ENCODE measurements around the gene ELAVL3.

ELAVL3 gene

DNA sequence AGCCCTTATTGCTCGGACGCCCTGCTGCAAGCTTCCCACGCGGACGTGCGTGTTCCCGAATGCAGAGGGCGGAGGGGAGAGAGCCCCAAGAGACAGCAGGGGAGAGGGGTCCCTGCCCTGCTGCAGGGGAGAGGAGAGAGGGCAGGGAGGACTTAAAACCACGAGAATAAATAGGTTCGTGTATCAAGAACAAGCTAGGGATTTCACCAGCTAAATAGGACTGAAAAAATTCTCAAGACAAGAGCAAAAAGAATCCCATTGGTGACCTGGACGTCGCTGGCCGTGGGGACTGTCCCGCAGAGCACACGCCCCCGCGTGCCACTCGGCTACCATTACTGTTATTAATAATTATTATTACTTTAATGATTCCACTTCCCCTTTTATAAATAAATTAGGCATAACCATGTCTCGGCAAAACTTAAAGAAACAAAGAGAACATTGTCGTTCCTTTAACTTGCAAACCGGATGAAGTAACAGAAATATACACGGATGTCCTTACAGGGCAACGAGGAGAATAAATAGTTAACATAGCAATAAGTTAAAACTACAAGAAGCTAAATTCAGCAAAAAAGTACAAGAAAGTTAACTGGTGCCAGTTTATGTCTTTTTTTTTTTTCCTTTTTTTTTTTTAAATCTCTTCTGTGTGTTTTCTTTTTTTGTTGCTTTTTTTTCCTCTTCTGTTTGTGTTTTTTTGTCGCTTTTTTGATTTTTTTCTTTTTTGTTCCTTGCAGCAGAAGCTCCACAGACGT, 28.8 kb downstream of the ELAVL3 start:
- H3K27ac ChIP-seq (ENCODE audit: low read depth, low read length) = no peak overlapping the region
- H3K9ac ChIP-seq (ENCODE audit: low read length) = no peak overlapping the region
- no peaks in the 10 kb centered on the region for H3K27me3 ChIP-seq (ENCODE audit: control insufficient read depth, insufficient read depth, low read length)
- no peaks in the 10 kb centered on the region for H3K4me1 ChIP-seq (ENCODE audit: control insufficient read depth, insufficient read depth, low read length)
- H3K36me3 ChIP-seq (ENCODE audit: control insufficient read depth, insufficient read depth, low read length) = peaks cover 15% of the 10 kb centered on the region
- H3K4me3 ChIP-seq (ENCODE audit: low read length) = peak overlapping the region; percentile 8

DNA sequence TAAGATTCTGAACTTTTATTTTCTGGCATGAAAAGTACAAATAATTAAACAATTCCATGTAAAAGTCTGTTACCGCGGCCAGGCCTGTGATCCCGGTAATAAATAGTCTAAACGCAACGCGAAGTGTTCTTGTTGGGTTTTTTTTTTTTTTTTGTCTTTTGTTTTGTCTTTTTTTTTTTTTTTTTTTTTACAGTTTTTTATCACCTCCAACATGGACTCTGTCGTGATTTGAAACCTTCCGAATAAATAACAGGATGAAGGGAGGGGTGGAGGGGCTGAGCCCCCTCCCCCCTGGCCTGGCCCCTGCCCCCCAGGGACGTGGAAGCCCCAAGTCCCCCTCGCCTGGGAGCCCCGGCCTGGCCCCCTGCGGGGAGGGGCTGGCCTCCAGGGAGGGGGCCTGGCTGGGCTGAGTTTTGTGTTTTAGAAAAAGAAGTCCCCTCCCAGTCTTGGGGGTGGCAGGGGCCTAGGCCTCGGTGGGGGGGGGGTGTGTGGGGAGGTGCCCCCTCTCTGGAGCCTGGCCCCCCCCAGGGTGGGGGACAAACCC, 29.4 kb downstream of the ELAVL3 start:
- Histone ChIP-seq H3K27me3 (ENCODE audit: control insufficient read depth, insufficient read depth, low read length) (no peaks in the 10 kb centered on the region), H3K36me3 (ENCODE audit: control insufficient read depth, insufficient read depth, low read length) (peaks cover 18% of the 10 kb centered on the region), H3K4me3 (ENCODE audit: low read length) (no peak overlapping the region), H3K9ac (ENCODE audit: low read length) (no peak overlapping the region), H3K4me1 (ENCODE audit: control insufficient read depth, insufficient read depth, low read length) (no peaks in the 10 kb centered on the region), H3K27ac (ENCODE audit: low read depth, low read length) (no peak overlapping the region)

DNA sequence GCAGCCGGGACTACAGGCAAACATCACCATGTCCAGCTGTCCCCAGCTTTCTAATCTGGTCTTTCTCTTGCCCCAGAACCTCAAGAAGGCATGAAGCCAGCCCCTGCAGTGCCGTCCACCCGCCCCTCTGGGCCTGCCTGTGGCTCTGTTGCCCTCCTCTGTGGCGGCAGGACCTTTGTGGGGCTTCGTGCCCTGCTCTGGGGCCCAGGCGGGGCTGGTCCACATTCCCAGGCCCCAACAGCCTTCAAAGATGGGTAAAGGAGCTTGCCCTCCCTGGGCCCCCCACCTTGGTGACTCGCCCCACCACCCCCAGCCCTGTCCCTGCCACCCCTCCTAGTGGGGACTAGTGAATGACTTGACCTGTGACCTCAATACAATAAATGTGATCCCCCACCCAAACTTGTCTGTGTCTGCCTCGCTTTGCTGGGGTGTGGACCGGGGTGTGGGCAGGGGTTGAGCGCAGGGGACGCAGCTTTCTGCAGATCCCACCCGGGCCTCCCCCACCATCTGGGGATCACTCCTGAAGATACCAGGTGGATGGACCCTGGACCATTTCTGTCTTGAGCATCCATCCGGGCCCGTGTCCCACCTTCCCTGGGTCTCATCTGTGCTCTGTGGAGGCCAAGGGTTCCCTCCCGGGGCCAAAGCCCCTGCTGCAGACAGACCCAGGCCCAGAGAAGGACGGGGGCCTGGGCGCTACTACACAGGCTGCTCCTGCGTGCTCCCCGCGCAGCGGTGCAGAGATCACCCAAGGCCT, 30.1 kb downstream of the ELAVL3 start:
- H3K4me1 ChIP-seq (ENCODE audit: control insufficient read depth, insufficient read depth, low read length) = no peaks in the 10 kb centered on the region
- H3K36me3 ChIP-seq (ENCODE audit: control insufficient read depth, insufficient read depth, low read length) = peaks cover 18% of the 10 kb centered on the region
- no peak overlapping the region for H3K4me3 ChIP-seq (ENCODE audit: low read length)
- H3K27ac ChIP-seq (ENCODE audit: low read depth, low read length) = no peak overlapping the region
- no peak overlapping the region for H3K9ac ChIP-seq (ENCODE audit: low read length)
- no peaks in the 10 kb centered on the region for H3K27me3 ChIP-seq (ENCODE audit: control insufficient read depth, insufficient read depth, low read length)

DNA sequence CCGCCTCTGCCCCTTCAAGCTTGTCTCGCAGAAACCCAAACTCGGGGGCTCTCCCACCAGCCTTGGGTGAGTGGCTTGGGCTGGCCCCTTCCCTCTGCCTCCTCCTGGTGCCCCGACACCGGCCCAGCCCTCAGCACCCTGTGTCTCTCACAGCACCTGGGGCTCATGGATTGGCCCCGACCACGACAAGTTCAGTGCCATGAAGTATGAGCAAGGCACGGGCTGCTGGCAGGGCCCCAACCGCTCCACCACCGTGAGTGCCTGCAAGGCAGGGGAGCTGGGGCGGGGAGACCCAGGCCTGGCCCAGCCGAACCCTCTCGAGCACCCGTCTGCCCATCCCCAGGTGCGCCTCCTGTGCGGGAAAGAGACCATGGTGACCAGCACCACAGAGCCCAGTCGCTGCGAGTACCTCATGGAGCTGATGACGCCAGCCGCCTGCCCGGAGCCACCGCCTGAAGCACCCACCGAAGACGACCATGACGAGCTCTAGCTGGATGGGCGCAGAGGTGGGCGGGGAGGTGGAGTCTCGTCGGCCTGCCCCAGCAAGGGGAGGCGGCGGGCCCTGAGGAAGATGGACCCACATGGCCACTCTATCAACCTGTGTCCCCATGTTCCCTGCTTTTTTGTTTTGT, 31.8 kb downstream of the ELAVL3 start:
- Histone ChIP-seq H3K27ac (ENCODE audit: low read depth, low read length) (no peak overlapping the region), H3K4me1 (ENCODE audit: control insufficient read depth, insufficient read depth, low read length) (no peaks in the 10 kb centered on the region), H3K4me3 (ENCODE audit: low read length) (no peak overlapping the region), H3K27me3 (ENCODE audit: control insufficient read depth, insufficient read depth, low read length) (no peaks in the 10 kb centered on the region), H3K36me3 (ENCODE audit: control insufficient read depth, insufficient read depth, low read length) (peaks cover 21% of the 10 kb centered on the region), H3K9ac (ENCODE audit: low read length) (no peak overlapping the region)

DNA sequence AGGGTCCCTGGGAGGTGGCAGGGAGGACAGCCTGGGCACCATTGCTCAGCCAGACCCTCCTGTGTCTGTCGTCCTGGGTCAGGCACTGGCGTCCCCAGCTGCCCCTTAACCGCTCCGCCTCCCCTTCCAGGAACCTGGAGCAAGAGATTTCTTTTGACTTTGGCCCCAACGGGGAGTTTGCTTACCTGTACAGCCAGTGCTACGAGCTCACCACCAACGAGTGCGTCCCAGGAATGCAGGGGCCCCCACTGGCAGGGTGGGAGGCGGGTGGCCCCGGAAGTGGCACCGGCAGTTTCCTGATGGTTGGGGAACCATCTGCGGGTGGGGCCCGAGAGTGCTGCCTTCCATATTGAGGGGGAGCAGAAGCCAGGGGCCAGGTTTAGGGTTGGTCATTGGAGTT, 32.4 kb downstream of the ELAVL3 start:
- no peak overlapping the region for H3K27ac ChIP-seq (ENCODE audit: low read depth, low read length)
- no peaks in the 10 kb centered on the region for H3K27me3 ChIP-seq (ENCODE audit: control insufficient read depth, insufficient read depth, low read length)
- H3K9ac ChIP-seq (ENCODE audit: low read length) = no peak overlapping the region
- H3K4me3 ChIP-seq (ENCODE audit: low read length) = no peak overlapping the region
- no peaks in the 10 kb centered on the region for H3K4me1 ChIP-seq (ENCODE audit: control insufficient read depth, insufficient read depth, low read length)
- H3K36me3 ChIP-seq (ENCODE audit: control insufficient read depth, insufficient read depth, low read length) = peaks cover 21% of the 10 kb centered on the region

DNA sequence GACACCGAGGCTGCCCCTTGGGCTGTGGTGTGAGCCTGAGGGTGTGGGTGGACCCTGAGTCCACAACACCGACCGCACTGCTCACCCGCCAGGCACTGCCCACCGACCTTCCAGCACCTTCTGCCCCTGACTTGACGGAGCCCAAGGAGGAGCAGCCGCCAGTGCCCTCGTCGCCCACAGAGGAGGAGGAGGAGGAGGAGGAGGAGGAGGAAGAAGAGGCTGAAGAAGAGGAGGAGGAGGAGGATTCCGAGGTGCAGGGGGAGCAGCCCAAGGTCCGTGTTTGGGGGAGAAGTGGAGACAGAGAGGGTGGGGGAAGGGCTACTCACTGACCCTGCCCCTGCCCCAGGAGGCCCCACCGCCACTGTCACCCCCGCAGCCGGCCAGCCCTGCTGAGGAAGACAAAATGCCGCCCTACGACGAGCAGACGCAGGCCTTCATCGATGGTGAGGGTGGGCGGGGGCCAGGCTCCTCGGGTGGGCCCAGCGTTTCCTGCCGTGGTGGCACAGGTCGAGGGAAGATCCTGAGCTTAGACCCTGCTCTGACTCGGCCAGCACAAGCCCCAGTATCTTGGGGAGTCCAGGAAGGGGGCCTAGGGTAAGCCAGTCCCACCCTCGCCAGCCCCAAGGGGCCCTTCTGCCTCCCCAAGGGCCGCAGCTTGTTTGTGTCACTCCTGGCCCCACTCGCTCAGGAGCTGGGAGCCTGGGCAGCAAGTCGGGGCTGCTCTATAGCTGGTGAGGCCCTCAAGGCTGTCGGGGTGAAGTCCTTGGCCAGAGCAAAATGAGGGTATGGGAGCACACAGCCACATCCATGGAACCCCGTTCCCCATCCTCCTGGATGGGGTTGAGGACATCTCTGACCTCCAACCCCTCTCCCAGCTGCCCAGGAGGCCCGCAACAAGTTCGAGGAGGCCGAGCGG, 33.2 kb downstream of the ELAVL3 start:
- Histone ChIP-seq H3K27me3 (ENCODE audit: control insufficient read depth, insufficient read depth, low read length) (no peaks in the 10 kb centered on the region), H3K27ac (ENCODE audit: low read depth, low read length) (no peak overlapping the region), H3K36me3 (ENCODE audit: control insufficient read depth, insufficient read depth, low read length) (peaks cover 21% of the 10 kb centered on the region), H3K4me1 (ENCODE audit: control insufficient read depth, insufficient read depth, low read length) (no peaks in the 10 kb centered on the region), H3K4me3 (ENCODE audit: low read length) (no peak overlapping the region), H3K9ac (ENCODE audit: low read length) (no peak overlapping the region)

DNA sequence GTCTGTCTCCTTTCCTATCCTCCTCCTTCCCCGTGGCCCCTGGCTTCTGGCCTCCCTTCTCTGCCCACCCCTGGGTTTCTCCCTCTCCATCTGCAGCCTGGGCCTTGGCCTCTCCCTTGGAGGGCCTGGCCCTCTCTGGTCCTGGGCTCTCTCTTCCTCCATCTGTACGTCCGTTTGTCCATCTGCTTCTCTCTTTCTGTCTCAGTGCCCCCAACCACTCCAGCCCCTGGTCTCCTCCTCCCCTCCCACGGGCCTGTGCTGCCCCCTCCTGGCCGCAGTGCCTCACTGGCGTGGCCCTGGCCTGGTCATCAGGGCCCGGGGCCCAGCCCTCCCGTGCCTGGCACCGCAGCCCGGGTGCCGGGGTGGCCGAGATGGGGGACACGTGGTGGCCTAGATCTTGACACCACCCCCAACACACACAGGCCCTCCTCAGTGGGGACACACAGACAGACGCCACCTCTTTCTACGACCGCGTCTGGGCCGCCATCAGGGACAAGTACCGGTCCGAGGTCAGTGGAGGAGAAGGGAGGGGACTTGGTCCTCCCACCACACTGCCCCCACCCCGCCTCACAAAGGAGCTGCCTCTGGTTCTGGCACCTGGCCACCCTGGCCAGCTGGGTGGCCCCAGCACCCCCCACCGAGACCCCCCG, 34.1 kb downstream of the ELAVL3 start:
- Histone ChIP-seq H3K27me3 (ENCODE audit: control insufficient read depth, insufficient read depth, low read length) (no peaks in the 10 kb centered on the region), H3K4me3 (ENCODE audit: low read length) (no peak overlapping the region), H3K36me3 (ENCODE audit: control insufficient read depth, insufficient read depth, low read length) (peaks cover 21% of the 10 kb centered on the region), H3K27ac (ENCODE audit: low read depth, low read length) (no peak overlapping the region), H3K4me1 (ENCODE audit: control insufficient read depth, insufficient read depth, low read length) (no peaks in the 10 kb centered on the region), H3K9ac (ENCODE audit: low read length) (no peak overlapping the region)

DNA sequence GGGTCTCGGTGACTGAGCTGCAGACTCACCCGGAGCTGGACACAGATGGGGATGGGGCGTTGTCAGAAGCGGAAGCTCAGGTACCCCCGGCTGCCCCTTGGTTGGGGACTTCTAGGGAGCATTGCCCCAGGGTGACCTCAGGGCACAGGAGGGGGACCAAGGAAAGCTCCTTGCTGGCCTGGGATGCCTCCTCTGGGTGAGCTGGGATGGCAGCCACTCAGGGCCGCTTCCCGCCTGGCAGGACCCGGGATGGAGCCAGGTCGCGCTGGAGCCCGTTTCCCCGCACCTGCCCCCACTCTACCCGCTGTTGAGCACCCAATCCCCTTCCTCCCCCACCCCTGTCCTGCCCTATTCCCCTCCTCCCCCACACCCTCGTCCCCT, 34.6 kb downstream of the ELAVL3 start:
- no peak overlapping the region for H3K4me3 ChIP-seq (ENCODE audit: low read length)
- no peak overlapping the region for H3K27ac ChIP-seq (ENCODE audit: low read depth, low read length)
- H3K36me3 ChIP-seq (ENCODE audit: control insufficient read depth, insufficient read depth, low read length) = peaks cover 22% of the 10 kb centered on the region
- H3K27me3 ChIP-seq (ENCODE audit: control insufficient read depth, insufficient read depth, low read length) = no peaks in the 10 kb centered on the region
- no peaks in the 10 kb centered on the region for H3K4me1 ChIP-seq (ENCODE audit: control insufficient read depth, insufficient read depth, low read length)
- no peak overlapping the region for H3K9ac ChIP-seq (ENCODE audit: low read length)

DNA sequence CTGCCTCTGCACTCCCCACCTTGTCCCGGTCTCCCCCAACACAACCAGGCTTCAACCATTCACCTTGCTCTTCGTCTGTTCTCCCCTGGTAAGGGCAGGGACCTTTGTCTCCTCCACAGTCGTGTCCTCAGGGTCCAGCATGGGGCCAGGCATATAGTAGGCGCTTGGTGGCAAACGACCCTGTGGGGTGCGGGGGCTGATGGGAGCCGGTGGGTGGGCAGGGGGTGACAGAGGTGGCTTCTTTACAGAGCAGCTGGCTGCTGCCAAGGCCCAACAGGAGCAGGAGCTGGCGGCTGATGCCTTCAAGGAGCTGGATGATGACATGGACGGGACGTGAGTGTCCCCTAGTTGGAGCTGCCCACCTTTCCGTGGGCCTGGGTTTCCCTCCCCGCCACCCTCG, 35.7 kb downstream of the ELAVL3 start:
- no peaks in the 10 kb centered on the region for H3K27me3 ChIP-seq (ENCODE audit: control insufficient read depth, insufficient read depth, low read length)
- H3K4me1 ChIP-seq (ENCODE audit: control insufficient read depth, insufficient read depth, low read length) = no peaks in the 10 kb centered on the region
- H3K4me3 ChIP-seq (ENCODE audit: low read length) = no peak overlapping the region
- H3K36me3 ChIP-seq (ENCODE audit: control insufficient read depth, insufficient read depth, low read length) = peaks cover 27% of the 10 kb centered on the region
- H3K27ac ChIP-seq (ENCODE audit: low read depth, low read length) = no peak overlapping the region
- no peak overlapping the region for H3K9ac ChIP-seq (ENCODE audit: low read length)

DNA sequence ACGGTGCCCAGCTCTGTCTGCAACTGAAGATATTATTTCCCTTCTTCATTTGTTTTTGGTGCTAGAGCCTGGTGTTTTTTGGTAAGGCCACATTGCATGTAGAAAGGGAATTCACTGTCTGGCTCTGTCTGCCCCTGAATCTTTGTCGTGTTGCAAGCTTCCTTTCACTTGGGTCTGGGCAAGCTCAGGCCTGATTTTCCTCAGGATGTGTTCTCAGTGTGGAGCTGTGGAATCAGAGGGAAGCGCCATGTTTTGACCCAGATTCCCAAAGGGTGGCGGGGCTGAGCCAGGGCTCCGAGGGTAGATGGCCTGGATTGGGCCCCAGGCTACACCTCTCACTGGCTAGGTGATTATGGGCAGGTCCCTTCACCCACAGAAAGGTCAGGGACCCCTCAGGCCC, 36.8 kb downstream of the ELAVL3 start:
- no peaks in the 10 kb centered on the region for H3K4me1 ChIP-seq (ENCODE audit: control insufficient read depth, insufficient read depth, low read length)
- no peak overlapping the region for H3K9ac ChIP-seq (ENCODE audit: low read length)
- H3K4me3 ChIP-seq (ENCODE audit: low read length) = no peak overlapping the region
- no peak overlapping the region for H3K27ac ChIP-seq (ENCODE audit: low read depth, low read length)
- H3K36me3 ChIP-seq (ENCODE audit: control insufficient read depth, insufficient read depth, low read length) = peaks cover 22% of the 10 kb centered on the region
- H3K27me3 ChIP-seq (ENCODE audit: control insufficient read depth, insufficient read depth, low read length) = no peaks in the 10 kb centered on the region

DNA sequence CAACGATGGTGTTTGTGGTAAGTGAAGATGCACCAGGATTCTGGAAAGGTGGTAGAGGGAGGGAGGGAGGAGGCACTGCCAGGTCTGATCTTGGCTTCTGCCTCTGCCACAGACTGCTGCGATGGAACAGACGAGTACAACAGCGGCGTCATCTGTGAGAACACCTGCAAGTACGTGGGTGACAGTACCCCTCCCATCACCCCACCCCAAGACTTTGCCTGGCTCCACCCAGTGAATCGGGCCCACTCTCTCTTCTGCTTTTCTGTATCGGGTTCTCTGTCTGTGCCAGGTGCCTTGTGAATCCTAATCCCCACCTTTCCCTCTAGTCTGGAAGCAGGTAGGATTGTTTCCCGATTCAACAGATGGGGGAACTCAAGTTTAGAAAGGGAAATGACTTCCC, 42.9 kb downstream of the ELAVL3 start:
- H3K27ac ChIP-seq (ENCODE audit: low read depth, low read length) = no peak overlapping the region
- peaks cover 10% of the 10 kb centered on the region for H3K4me1 ChIP-seq (ENCODE audit: control insufficient read depth, insufficient read depth, low read length)
- H3K9ac ChIP-seq (ENCODE audit: low read length) = no peak overlapping the region
- no peak overlapping the region for H3K4me3 ChIP-seq (ENCODE audit: low read length)
- H3K36me3 ChIP-seq (ENCODE audit: control insufficient read depth, insufficient read depth, low read length) = peaks cover 15% of the 10 kb centered on the region
- H3K27me3 ChIP-seq (ENCODE audit: control insufficient read depth, insufficient read depth, low read length) = no peaks in the 10 kb centered on the region
